ENCODE results near the gene LBH.

DNA sequence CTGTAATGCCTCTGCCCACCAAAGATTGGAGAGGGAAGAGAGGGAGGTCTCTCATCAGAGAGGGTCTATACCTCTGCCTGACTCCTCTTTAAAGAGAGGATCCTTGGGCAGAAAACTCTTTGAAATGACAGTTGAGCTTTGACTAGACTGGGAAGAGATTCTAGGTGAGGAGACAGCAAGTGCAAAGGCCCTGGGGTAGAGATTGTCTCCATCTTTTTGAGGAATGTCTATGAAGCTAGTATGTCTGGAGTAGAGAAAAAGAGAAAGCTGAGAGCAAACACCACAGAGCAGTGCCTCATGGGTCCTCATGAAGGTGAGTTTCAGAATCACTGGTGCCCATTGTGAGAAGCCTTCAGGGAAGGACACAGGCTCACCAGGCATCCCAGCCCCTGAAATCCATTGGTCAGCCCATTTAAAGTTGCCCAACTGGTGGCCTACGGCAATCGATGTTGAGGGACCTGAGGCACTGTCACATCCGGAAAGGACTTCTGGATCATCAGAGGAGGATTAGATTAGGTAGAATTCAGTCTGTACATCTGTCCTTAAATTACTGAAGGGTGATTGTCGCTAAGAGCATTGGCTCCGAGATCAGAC is 31.5 kb downstream of the LBH start:
- TF ChIP-seq, protein P1, sequence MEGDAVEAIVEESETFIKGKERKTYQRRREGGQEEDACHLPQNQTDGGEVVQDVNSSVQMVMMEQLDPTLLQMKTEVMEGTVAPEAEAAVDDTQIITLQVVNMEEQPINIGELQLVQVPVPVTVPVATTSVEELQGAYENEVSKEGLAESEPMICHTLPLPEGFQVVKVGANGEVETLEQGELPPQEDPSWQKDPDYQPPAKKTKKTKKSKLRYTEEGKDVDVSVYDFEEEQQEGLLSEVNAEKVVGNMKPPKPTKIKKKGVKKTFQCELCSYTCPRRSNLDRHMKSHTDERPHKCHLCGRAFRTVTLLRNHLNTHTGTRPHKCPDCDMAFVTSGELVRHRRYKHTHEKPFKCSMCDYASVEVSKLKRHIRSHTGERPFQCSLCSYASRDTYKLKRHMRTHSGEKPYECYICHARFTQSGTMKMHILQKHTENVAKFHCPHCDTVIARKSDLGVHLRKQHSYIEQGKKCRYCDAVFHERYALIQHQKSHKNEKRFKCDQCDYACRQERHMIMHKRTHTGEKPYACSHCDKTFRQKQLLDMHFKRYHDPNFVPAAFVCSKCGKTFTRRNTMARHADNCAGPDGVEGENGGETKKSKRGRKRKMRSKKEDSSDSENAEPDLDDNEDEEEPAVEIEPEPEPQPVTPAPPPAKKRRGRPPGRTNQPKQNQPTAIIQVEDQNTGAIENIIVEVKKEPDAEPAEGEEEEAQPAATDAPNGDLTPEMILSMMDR (IDR thresholded peaks at IDR 0.05; ENCODE audit: borderline replicate concordance, extremely low read depth, low read length, poor library complexity, severe bottlenecking), result no peak
- no peak for TF ChIP-seq EZH2 (IDR thresholded peaks at IDR 0.05; ENCODE audit: borderline replicate concordance, low read depth, low read length, severe bottlenecking)
